Vagina (tissue), 2 donors: ENCODE measurements around the gene FUT2. TPM values are rescaled to one million over a fixed set of nuclear protein-coding genes. Genes with fewer than 3 reads are reported as not detected.
"Not testable (repeated sequence)": the region's sequence is repeated elsewhere in the genome, so short reads cannot be mapped to it uniquely, and the experiment has no call there.

ENCODE experiments used
- DNase-seq, 2 donors: peaks; one replicate each; pipeline ENCODE4 v3.0.0-alpha.2; 2017; ENCODE audit errors: extremely low spot score in 2 of 2
- H3K27ac ChIP-seq: fragments of 200-600 bp; sonication (generic); one replicate; pipeline ENCODE4 v1.5.1; 2019
- H3K27me3 ChIP-seq: fragments of 200-600 bp; sonication (generic); one replicate; pipeline ENCODE4 v1.5.1; 2019
- H3K36me3 ChIP-seq, 2 donors: fragments of 200-600 bp; sonication (generic); one replicate each; pipeline ENCODE4 v1.5.1; 2017 to 2019
- H3K4me1 ChIP-seq: fragments of 200-600 bp; sonication (generic); one replicate; pipeline ENCODE4 v1.5.1; 2019
- H3K4me3 ChIP-seq, 2 donors: fragments of 200-600 bp; sonication (generic); 1 replicate in 1 of 2; 2 replicates in 1 of 2; pipeline ENCODE4 v1.5.1; 2016 to 2019
- H3K9me3 ChIP-seq: fragments of 200-600 bp; sonication (generic); one replicate; pipeline ENCODE4 v1.5.1; 2019
- CTCF ChIP-seq, 3 experiments: fragments of 450-650 bp in 2 of 3; fragments of 200-600 bp in 1 of 3; sonication (generic) in 1 of 3; IDR thresholded peaks; one replicate each; pipeline ENCODE4 v1.5.1; 2017 to 2019; ENCODE audit warnings: antibody characterized with exemption in 3 of 3, mild to moderate bottlenecking in 2 of 3, moderate library complexity in 2 of 3
- POLR2A ChIP-seq, 2 donors: fragments of 450-650 bp; IDR thresholded peaks; one replicate each; pipeline ENCODE4 v1.6.1; 2017; ENCODE audit warnings: antibody characterized with exemption in 2 of 2, mild to moderate bottlenecking in 2 of 2, moderate library complexity in 2 of 2
- POLR2AphosphoS5 ChIP-seq, 2 donors: sonication (generic); formaldehyde crosslinking; IDR thresholded peaks; one replicate each; pipeline ENCODE4 v1.9.0; 2017; ENCODE audit warnings: antibody characterized with exemption in 2 of 2, mild to moderate bottlenecking in 2 of 2, low read depth in 1 of 2; ENCODE audit not compliant: insufficient read depth in 1 of 2
- intact Hi-C: fragments of 100-400 bp; cut with DNase I; formaldehyde crosslinking; loops from one replicate; pipeline ENCODE4 v1.15.1; 2023
- total RNA-seq: library from RNA; depleted of rRNA; stranded (reverse); fragments of >200 nt; gene quantifications from one replicate; pipeline ENCODE4 v1.2.3, GENCODE V29; 2016

FUT2 gene
- total RNA-seq, 1 donor from 2014 or later, result 6.1 TPM

- H3K4me3 ChIP-seq, result no peak overlapping the region
- no peak for TF ChIP-seq POLR2AphosphoS5 (IDR thresholded peaks at IDR 0.05; ENCODE audit: insufficient read depth in 1 of 2, low read depth in 1 of 2)
- TF ChIP-seq CTCF (IDR thresholded peaks at IDR 0.05), result no peak
- TF ChIP-seq POLR2A (IDR thresholded peaks at IDR 0.05), result no peak
- intact Hi-C loops, result no loop called here
- no peaks in the 10 kb centered on the region for H3K27me3 ChIP-seq
- no peak for DNase-seq
- no peak overlapping the region for H3K27ac ChIP-seq
- no peaks in the 10 kb centered on the region for H3K36me3 ChIP-seq
- H3K4me1 ChIP-seq, result no peaks in the 10 kb centered on the region
- no peaks in the 10 kb centered on the region for H3K9me3 ChIP-seq
These were observed 44.6 kb upstream of the FUT2 start for GRCh38 chr19:48650974-48651682.

- no peaks in the 10 kb centered on the region for H3K4me1 ChIP-seq
These were observed 44.1 kb upstream of the FUT2 start for GRCh38 chr19:48651683-48652048.

GRCh38 chr19:48654299-48655059 lies 41.3 kb upstream of the FUT2 start:
- H3K9me3 ChIP-seq, result no peaks in the 10 kb centered on the region
- TF ChIP-seq POLR2AphosphoS5 (IDR thresholded peaks at IDR 0.05; ENCODE audit: insufficient read depth in 1 of 2, low read depth in 1 of 2) (no peak), POLR2A (IDR thresholded peaks at IDR 0.05) (no peak), CTCF (IDR thresholded peaks at IDR 0.05) (no peak)
- H3K36me3 ChIP-seq, result no peaks in the 10 kb centered on the region
- H3K4me3 ChIP-seq, result no peak overlapping the region
- no peak overlapping the region for H3K27ac ChIP-seq
- no peak for DNase-seq
- intact Hi-C loops, result no loop called here
- H3K27me3 ChIP-seq, result no peaks in the 10 kb centered on the region
- H3K4me1 ChIP-seq, result no peaks in the 10 kb centered on the region

More at GRCh38 chr19:48651683-48652048, 44.1 kb upstream of the FUT2 start:
- intact Hi-C loops, result no loop called here
- TF ChIP-seq CTCF (IDR thresholded peaks at IDR 0.05) (no peak), POLR2AphosphoS5 (IDR thresholded peaks at IDR 0.05; ENCODE audit: insufficient read depth in 1 of 2, low read depth in 1 of 2) (no peak), POLR2A (IDR thresholded peaks at IDR 0.05) (no peak)
- no peak overlapping the region for H3K27ac ChIP-seq
- H3K36me3 ChIP-seq, result no peaks in the 10 kb centered on the region
- DNase-seq, result no peak
- H3K27me3 ChIP-seq, result no peaks in the 10 kb centered on the region
- no peak overlapping the region for H3K4me3 ChIP-seq
- H3K9me3 ChIP-seq, result no peaks in the 10 kb centered on the region

- Histone ChIP-seq H3K27ac (no peak overlapping the region), H3K36me3 (no peaks in the 10 kb centered on the region), H3K9me3 (no peaks in the 10 kb centered on the region), H3K4me3 (no peak overlapping the region), H3K27me3 (no peaks in the 10 kb centered on the region), H3K4me1 (no peaks in the 10 kb centered on the region)
- TF ChIP-seq POLR2A (IDR thresholded peaks at IDR 0.05), result no peak
- no peak for TF ChIP-seq POLR2AphosphoS5 (IDR thresholded peaks at IDR 0.05; ENCODE audit: insufficient read depth in 1 of 2, low read depth in 1 of 2)
- TF ChIP-seq CTCF (IDR thresholded peaks at IDR 0.05), result no peak
- intact Hi-C loops, result no loop called here
- no peak for DNase-seq
These were observed 38.8 kb upstream of the FUT2 start for GRCh38 chr19:48656840-48657474.

GRCh38 chr19:48657828-48658227 lies 37.9 kb upstream of the FUT2 start:
- H3K4me3 ChIP-seq, intact Hi-C loops, DNase-seq: not testable (repeated sequence)

More at GRCh38 chr19:48657828-48658227, 37.9 kb upstream of the FUT2 start:
- not testable (repeated sequence) for H3K27ac ChIP-seq, H3K27me3 ChIP-seq, H3K36me3 ChIP-seq, H3K4me1 ChIP-seq, H3K9me3 ChIP-seq
